Right ventricle myocardium inferior (tissue), 1 donor: Measurements from ENCODE around the gene CTBP2. TPM values are rescaled to one million over a fixed set of nuclear protein-coding genes. Genes with fewer than 3 reads are reported as not detected.

Experiments used
- ATAC-seq: fragments of 200-7000 bp; cut with Tn5 transposase; one replicate; pipeline ENCODE4 v1.9.1; 2020; ENCODE audit warnings: mild to moderate bottlenecking, moderate library complexity
- DNase-seq: peaks from one replicate; pipeline ENCODE4 v3.0.0; 2021; ENCODE audit errors: missing footprints
- intact Hi-C: fragments of 100-400 bp; cut with DNase I; formaldehyde crosslinking; loops from one replicate; pipeline ENCODE4 v1.11.0; 2022
- total RNA-seq: library from RNA; stranded (reverse); fragmentation: NEBNext Ultra II Directional; extraction: Animal tissue kit (Norgen Biotek cat#: 25700); gene quantifications from one replicate; pipeline ENCODE4 v1.2.1, GENCODE V29; 2021
- donor health status: DM: no; HTN: yes; CAD: no; lungs with severe emphysema.

CTBP2 gene
- total RNA-seq, 1 donor from 2014 or later = 31.3 TPM

DNA sequence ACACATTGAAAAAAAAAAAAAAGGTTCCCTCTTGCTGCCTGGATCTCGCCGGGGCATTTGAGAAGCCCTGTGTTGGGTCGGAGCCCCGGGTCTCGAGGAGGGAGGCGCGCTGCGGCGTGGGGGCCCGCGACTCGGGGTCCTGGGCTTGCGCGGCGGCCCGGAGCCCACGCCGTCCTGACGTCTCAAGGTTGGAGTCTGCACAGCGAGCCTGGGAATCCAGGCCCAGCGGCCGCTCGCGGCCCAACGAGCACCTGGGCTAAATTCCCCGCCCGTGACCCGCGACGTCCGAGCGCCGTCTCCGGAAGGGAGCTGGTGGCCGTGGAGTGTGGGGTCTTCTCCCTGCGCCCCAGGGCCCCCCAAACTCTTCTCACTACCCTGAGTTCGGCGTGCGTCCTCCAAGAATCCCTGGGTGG, 1.4 kb upstream of the CTBP2 start:
- DNase-seq = peak; percentile 78
- intact Hi-C loops = loop anchor here (2.0 kb wide), 2 partner anchors 79 to 171 kb away; no protein-coding TSS in a partner anchor
- peak; percentile 7 for ATAC-seq

DNA sequence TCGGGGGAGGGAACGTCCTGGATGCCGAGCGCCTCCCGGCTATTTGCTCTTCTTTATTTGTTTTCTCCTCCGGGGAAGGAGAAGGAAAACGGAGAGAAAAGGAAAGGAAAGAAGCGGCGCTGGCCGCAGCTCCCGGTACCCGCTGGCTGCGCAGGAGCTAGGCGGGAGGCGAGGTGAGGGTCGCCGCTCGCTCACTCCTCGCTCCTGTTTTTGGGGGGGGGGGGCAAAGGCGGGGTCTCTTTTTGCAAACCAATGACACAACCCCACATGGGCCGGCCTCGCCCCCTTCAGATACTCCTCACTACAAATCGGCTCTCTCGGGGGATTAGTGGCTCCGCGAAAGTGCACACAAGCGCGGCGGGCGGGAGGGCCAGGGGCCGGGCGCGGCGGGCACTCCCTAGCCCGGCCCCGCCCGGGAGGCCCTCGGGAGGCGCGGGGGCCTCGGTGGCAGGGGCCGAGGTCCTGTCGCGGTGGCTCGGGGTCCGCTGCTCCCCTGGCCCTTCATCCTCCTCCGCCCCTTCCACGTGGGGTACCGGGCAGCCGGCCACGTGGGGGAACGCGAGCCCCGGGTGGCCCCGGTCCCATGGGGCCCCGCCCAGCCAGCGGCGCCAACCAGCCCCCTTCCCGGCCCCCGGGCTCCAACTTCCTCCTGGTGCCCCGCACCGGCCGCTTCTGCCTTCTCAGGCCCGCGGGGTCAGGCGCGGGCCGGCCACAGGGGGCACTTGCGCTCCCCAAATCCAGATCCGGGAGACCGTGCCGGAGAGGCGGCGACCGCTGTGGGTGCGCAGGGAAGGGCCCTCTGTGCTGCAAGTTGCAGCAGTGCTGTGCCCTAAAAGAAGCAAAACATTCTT, 718 bp upstream of the CTBP2 start:
- DNase-seq (peak; percentile 89), ATAC-seq (peak; percentile 76)
- intact Hi-C loops = loop anchor here (1.0 to 2.0 kb wide), 3 partner anchors 78 to 172 kb away; no protein-coding TSS in a partner anchor

- ATAC-seq = no peak
These were observed 854 bp downstream of the CTBP2 start for GRCh38 chr10:125159486-125159931.

DNA sequence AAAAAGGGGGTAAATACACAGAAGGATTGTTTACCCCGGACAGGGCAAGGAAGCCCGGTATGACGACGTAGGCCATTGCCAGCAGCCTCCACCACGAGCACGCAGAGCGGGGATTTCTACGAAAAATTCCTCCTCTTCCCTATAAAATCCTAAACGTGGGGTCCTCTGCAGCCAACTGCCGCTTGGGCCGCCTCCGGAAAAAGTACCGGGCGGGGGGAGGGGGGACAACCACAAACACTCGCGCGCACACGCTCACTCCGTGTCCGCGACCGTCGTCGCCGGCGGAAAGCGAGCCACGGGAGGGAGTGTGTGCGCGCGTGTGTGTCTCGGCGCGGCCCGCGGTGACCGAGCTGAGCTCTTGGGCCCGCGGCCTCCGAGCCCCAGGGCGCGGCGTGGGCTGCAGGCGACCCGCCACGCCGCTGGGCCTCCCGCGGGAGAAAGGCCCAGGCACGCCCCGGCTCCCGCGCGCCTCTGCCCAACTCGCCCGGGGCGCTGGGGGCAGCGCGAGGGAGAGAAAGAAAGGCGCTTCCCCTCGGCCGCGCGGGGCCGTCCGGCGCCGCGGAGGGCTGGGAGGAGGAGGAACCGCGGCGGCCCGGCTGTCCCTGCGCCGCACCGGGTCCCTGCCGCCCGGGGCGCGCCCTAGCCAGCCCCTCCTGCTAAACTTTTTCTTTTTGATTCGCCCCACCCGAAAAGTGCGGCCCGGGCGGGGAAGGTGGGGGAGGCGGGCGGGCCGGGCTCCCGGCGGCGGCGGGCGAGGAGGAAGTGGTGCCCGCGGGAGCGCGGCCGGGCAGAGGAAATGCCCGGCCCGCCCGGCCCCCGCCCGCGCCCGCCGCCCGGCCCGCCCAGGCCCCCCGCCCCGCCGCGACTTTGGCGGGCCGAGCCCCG, 1.5 kb downstream of the CTBP2 start:
- intact Hi-C loops = loop anchor here (5.0 kb wide), 1 partner anchor 97 kb away; no protein-coding TSS in a partner anchor
- peak; percentile 48 for ATAC-seq
- DNase-seq = peak; percentile 89

More at GRCh38 chr10:125159486-125159931, 854 bp downstream of the CTBP2 start:
- DNase-seq = peak; percentile 71
- intact Hi-C loops = loop anchor here (5.0 kb wide), 1 partner anchor 97 kb away; no protein-coding TSS in a partner anchor

GRCh38 chr10:125158275-125158600, 2.1 kb downstream of the CTBP2 start:
- intact Hi-C loops = loop anchor here (5.0 kb wide), 1 partner anchor 96 kb away; no protein-coding TSS in a partner anchor
- DNase-seq = no peak
- no peak for ATAC-seq

- DNase-seq = no peak
- intact Hi-C loops = loop anchor here (5.0 kb wide), 1 partner anchor 95 kb away; no protein-coding TSS in a partner anchor
- ATAC-seq = no peak
These were observed 2.9 kb downstream of the CTBP2 start for GRCh38 chr10:125157505-125157904.

- intact Hi-C loops = loop anchor here (5.0 kb wide), 1 partner anchor 95 kb away; no protein-coding TSS in a partner anchor
- no peak for ATAC-seq
- DNase-seq = no peak
These were observed 3.5 kb downstream of the CTBP2 start for GRCh38 chr10:125156739-125157480.

GRCh38 chr10:125156196-125156595, 4.2 kb downstream of the CTBP2 start:
- ATAC-seq = no peak
- DNase-seq = no peak
- intact Hi-C loops = loop anchor here (5.0 kb wide), 1 partner anchor 94 kb away; no protein-coding TSS in a partner anchor

DNA sequence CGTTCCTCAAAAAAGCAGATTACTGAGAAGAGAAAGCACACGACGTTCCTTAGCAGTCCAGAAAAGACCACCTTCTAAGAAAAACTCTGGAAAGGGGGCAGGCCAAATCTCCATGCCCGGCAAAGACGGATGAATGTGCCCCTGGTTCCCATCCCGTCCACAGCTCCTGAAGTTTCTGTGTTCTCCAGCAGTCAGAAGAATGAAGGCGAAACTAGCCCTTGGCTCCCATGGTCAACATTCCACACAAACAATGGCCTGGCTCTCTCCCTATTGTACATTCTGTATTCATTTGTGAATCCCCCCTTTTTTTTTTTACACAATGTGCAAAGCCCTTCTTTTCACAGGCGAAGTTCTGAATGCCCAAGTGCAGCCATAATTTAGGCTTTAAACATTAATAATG, 5.3 kb downstream of the CTBP2 start:
- ATAC-seq (no peak), DNase-seq (no peak)
- intact Hi-C loops = loop anchor here (5.0 kb wide), 1 partner anchor 93 kb away; no protein-coding TSS in a partner anchor

DNA sequence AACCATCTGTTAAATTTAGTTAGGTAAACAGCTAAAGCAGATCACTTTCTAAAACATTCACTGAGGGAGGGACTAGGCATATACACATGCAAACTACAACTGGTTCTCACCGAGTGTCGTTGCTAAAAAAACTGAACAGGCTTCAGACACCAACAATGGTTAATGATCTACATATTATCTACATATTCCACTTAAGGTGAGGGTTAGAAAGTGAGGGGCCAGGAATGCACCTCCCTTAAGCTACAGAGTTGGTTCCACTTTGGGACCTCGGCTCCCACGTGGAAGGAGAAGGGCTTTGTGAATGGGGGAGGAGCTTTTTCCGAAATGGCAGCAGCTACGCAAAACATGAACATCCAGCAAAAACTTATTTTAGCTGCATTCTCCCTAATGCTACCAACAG, 5.8 kb downstream of the CTBP2 start:
- DNase-seq (no peak), ATAC-seq (no peak)
- intact Hi-C loops = loop anchor here (5.0 kb wide), 1 partner anchor 37 kb away; no protein-coding TSS in a partner anchor

DNA sequence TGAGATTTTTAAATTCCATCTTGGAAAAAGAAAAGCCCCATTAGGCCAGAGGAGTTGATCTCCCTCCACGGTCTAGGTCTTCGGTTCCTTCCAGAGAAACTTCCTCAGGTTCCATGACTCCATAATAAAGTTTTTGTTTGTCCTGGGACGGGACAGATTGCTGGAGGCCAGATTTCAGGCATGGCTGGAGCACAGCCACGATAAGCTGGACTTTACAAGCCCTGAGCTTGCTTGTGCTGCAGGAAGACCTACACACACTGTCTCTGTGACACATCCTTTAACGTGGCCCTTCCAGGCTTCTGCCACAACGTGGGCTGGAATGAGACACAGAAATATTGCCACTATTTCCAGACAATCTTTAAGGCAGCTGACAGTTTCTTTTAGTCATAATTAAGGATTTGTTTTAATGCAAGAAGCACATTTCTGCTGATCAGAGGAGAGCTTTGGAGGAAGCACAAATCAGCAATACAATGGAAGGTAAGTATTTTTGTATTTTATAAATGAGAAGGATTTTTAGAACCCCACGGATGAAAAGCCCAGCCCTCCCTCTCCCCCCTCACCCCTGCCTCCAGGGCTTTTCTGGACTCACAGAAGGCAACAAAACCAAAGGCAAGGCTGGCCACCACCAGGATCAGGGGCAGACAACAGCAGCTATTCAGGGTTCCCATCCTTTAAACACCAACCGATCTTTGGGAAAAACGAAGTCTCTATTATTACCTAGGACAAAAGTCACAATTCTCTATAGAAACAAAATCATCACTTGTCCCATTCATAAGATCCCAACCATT, 6.5 kb downstream of the CTBP2 start:
- DNase-seq (no peak), ATAC-seq (peak; percentile 34)
- intact Hi-C loops = loop anchor here (2.0 to 5.0 kb wide), 2 partner anchors 27 to 37 kb away; no protein-coding TSS in a partner anchor

DNA sequence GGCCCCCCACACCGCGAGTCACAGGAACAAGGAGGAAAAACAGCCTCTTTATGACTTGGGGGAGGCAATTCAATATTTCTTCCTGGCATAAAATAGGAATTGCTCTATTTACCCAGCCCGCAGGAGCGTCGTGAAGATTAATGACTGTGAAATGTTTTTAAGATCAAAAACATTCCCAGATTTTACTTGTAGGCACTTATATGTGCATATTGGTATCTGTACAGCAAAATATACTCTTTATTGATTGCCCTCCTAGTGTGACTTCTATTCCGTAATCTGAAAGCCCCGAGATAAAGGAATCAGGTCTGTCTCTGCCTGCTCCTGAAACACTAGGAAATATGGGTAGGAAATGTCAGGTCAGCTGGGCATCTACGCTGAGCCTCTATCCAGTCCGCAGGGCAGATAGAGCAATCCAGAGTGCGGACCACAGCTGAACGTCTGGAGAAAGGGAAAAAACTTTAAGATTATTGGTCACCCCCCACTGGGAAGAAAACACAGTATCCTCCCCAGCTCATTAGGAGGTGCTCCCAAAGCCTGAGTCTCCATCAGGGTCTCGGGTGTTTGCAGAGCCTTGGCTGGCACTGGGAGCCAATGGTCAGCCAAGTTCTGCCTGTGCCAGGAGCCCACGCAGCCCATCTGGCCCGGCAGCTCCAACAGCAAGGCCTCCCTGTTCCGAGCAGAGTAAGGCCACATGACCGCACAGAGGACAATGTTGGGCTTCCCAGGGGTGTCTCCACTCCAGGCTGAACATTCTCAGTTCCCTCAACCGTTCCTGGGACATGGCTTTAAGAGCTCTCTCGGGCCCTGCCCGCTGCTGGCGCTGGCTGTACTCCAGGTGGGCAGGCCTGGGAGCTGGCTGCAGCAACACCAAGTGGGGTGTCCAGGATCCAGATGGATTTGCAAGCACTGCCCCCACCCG, 7.7 kb downstream of the CTBP2 start:
- DNase-seq (peak; percentile 75), ATAC-seq (peak; percentile 83)
- intact Hi-C loops = loop anchor here (2.0 to 5.0 kb wide), 2 partner anchors 26 to 35 kb away; no protein-coding TSS in a partner anchor

- ATAC-seq = no peak
These were observed 8.6 kb downstream of the CTBP2 start for GRCh38 chr10:125151553-125152449.

DNA sequence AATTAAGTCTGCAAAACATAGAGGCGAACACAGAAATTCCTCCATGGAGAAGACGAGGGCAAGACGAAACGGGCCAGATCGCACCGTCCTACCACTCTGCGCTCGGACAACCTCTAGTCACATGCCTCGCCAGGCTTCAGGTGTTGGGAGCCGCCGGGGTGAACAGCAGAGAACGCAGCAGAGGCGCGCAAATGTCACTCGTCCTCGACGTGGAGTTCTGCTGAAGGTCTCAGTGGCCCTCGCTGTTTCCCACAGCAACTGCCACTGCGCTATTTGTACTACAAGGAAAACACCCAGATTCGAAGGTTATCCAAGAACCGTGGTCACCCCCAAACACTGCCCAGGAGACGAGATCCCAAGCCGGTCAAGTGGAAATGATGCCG, 9.2 kb downstream of the CTBP2 start:
- intact Hi-C loops = loop anchor here (5.0 kb wide), 1 partner anchor 34 kb away; no protein-coding TSS in a partner anchor
- ATAC-seq (no peak), DNase-seq (no peak)

More at GRCh38 chr10:125151553-125152449, 8.6 kb downstream of the CTBP2 start:
- DNase-seq = peak; percentile 84
- intact Hi-C loops = loop anchor here (2.0 to 5.0 kb wide), 2 partner anchors 25 to 34 kb away; no protein-coding TSS in a partner anchor
